HCT116 (cell line): ENCODE data around the gene ZNF425. TPM values are rescaled to one million over a fixed set of nuclear protein-coding genes. Genes with fewer than 3 reads are reported as not detected.

Experiments
- ATAC-seq: fragments of 200-7000 bp; cut with Tn5 transposase; 2 replicates; pipeline ENCODE4 v1.9.1; 2020; ENCODE audit warnings: mild to moderate bottlenecking, moderate library complexity
- BruUV-seq: library from RNA; stranded (reverse); fragments of 400-500 nt; replicated peaks from 2 replicates; lab custom pipeline; 2021; lab: Mats Ljungman, UMichigan
- CTCF ChIA-PET: fragments of 300-600 bp; sonication (Branson Sonifier 250); formaldehyde crosslinking; loops from one replicate; lab custom pipeline; 2021; ENCODE audit warnings: antibody characterized with exemption; lab: Charles Lee
- POLR2A ChIA-PET: fragments of 300-600, 350-600 bp; sonication (Branson Sonifier 250); formaldehyde crosslinking; loops from one replicate; lab custom pipeline; 2021; ENCODE audit warnings: antibody characterized with exemption; lab: Charles Lee
- RAD21 ChIA-PET, 2 experiments: fragments of 300-600 bp; sonication (Branson Sonifier 250); formaldehyde crosslinking; loops; one replicate each; lab custom pipeline; 2023; ENCODE audit warnings: low total read pairs in 2 of 2; ENCODE audit not compliant: uncharacterized antibody in 2 of 2, unreplicated experiment in 2 of 2, low non-redundant PET in 1 of 2; lab: Charles Lee
- DNase-seq: peaks from one replicate; pipeline ENCODE4 v3.0.0-alpha.2; 2010; ENCODE audit warnings: low read depth, low spot score
- H2AFZ ChIP-seq: fragments of 200-600 bp; shearing (Covaris generic), sonication (generic); 2 replicates; pipeline ENCODE4 v1.6.1; 2017; ENCODE audit warnings: low read depth, mixed run types, mixed read lengths, antibody characterized with exemption, low read length; ENCODE audit not compliant: poor library complexity, severe bottlenecking
- H3K27ac ChIP-seq: 2 replicates; pipeline ENCODE4 v1.5.1; 2012; ENCODE audit warnings: low read depth, low read length
- H3K27me3 ChIP-seq: fragments of 200-600 bp; sonication (generic); 2 replicates; pipeline ENCODE4 v1.6.1; 2016; ENCODE audit warnings: mixed run types, low read length, mixed read lengths; ENCODE audit not compliant: insufficient read depth
- H3K36me3 ChIP-seq, 2 experiments: fragments of 200-500 bp in 1 of 2; fragments of 200-600 bp in 1 of 2; sonication (Bioruptor generic) in 1 of 2; sonication (generic) in 1 of 2; 2 replicates each; pipeline versions ENCODE4 v1.5.1 to v1.6.1; 2014 to 2016; ENCODE audit warnings: low read length in 2 of 2, inconsistent platforms in 1 of 2, mixed read lengths in 1 of 2, mixed run types in 1 of 2; ENCODE audit not compliant: insufficient read depth in 2 of 2, control insufficient read depth in 1 of 2
- H3K4me1 ChIP-seq, 2 experiments: fragments of 200-600 bp in 1 of 2; sonication (generic) in 1 of 2; 2 replicates each; pipeline versions ENCODE4 v1.5.1 to v1.6.1; 2012 to 2017; ENCODE audit warnings: low read length in 2 of 2, inconsistent platforms in 1 of 2, mild to moderate bottlenecking in 1 of 2, mixed read lengths in 1 of 2, mixed run types in 1 of 2, moderate library complexity in 1 of 2; ENCODE audit not compliant: insufficient read depth in 2 of 2, control insufficient read depth in 1 of 2
- H3K4me2 ChIP-seq: fragments of 200-600 bp; sonication (generic); 2 replicates; pipeline ENCODE4 v1.6.1; 2017; ENCODE audit warnings: mixed run types, low read length, mixed read lengths
- H3K4me3 ChIP-seq, 2 experiments: fragments of 200-600 bp in 1 of 2; sonication (generic) in 1 of 2; replicated peaks in 1 of 2; 2 replicates each; pipeline ENCODE4 v1.5.1; 2011 to 2016; ENCODE audit warnings: low read length in 2 of 2, control low read depth in 1 of 2, low read depth in 1 of 2, mild to moderate bottlenecking in 1 of 2, mixed read lengths in 1 of 2, mixed run types in 1 of 2
- H3K79me2 ChIP-seq: fragments of 200-600 bp; sonication (generic); 2 replicates; pipeline ENCODE4 v1.6.1; 2017; ENCODE audit warnings: mild to moderate bottlenecking, mixed run types, low read length, moderate library complexity, mixed read lengths; ENCODE audit not compliant: insufficient read depth
- H3K9ac ChIP-seq: fragments of 200-600 bp; sonication (generic); 2 replicates; pipeline ENCODE4 v1.6.1; 2016; ENCODE audit warnings: low read length, mixed read lengths
- H3K9me2 ChIP-seq: fragments of 200-600 bp; sonication (generic), shearing (Covaris generic); 2 replicates; pipeline ENCODE4 v1.6.1; 2017; ENCODE audit warnings: mixed run types, mild to moderate bottlenecking, moderate library complexity; ENCODE audit not compliant: insufficient read depth
- H3K9me3 ChIP-seq, 2 experiments: fragments of 200-500 bp in 1 of 2; fragments of 200-600 bp in 1 of 2; sonication (Bioruptor generic) in 1 of 2; sonication (generic) in 1 of 2; 2 replicates each; pipeline ENCODE4 v1.6.1; 2014 to 2017; ENCODE audit warnings: low read length in 2 of 2, mixed read lengths in 2 of 2, inconsistent platforms in 1 of 2, low read depth in 1 of 2, mild to moderate bottlenecking in 1 of 2, mixed run types in 1 of 2, moderate library complexity in 1 of 2; ENCODE audit not compliant: control insufficient read depth in 1 of 2, insufficient read depth in 1 of 2
- H4K20me1 ChIP-seq: fragments of 200-600 bp; sonication (generic), shearing (Covaris generic); 2 replicates; pipeline ENCODE4 v1.6.1; 2017; ENCODE audit warnings: mixed run types, mild to moderate bottlenecking, moderate library complexity; ENCODE audit not compliant: insufficient read depth
- CEBPB ChIP-seq: IDR thresholded peaks from 2 replicates; pipeline ENCODE4 v1.6.1; 2012; ENCODE audit warnings: low read depth
- ELF1 ChIP-seq: IDR thresholded peaks from 2 replicates; pipeline ENCODE4 v1.6.1; 2012; ENCODE audit warnings: low read depth, borderline replicate concordance
- EZH2phosphoT487 ChIP-seq: fragments of 200-600 bp; IDR thresholded peaks from 2 replicates; pipeline ENCODE4 v1.6.1; 2018; ENCODE audit warnings: antibody characterized with exemption, borderline replicate concordance
- JUND ChIP-seq: IDR thresholded peaks from 2 replicates; pipeline ENCODE4 v1.6.1; 2012
- POLR2A ChIP-seq: IDR thresholded peaks from 2 replicates; pipeline ENCODE4 v1.7.0; 2011; ENCODE audit warnings: borderline replicate concordance; ENCODE audit not compliant: insufficient read depth, insufficient read length; ENCODE audit errors: extremely low read depth
- POLR2AphosphoS5 ChIP-seq: IDR thresholded peaks from 2 replicates; pipeline ENCODE4 v1.6.1; 2011; ENCODE audit warnings: mild to moderate bottlenecking, low read depth, low read length, moderate library complexity
- RAD21 ChIP-seq: IDR thresholded peaks from 2 replicates; pipeline ENCODE4 v1.6.1; 2012; ENCODE audit warnings: low read depth, mild to moderate bottlenecking
- SIN3A ChIP-seq: IDR thresholded peaks from 2 replicates; pipeline ENCODE4 v1.6.1; 2012; ENCODE audit warnings: low read depth
- SRF ChIP-seq: IDR thresholded peaks from 2 replicates; pipeline ENCODE4 v1.6.1; 2012; ENCODE audit warnings: low read depth
- TCF7L2 ChIP-seq: IDR thresholded peaks from 2 replicates; pipeline ENCODE4 v1.7.0; 2011; ENCODE audit warnings: borderline replicate concordance, inconsistent platforms; ENCODE audit not compliant: insufficient read depth, insufficient read length; ENCODE audit errors: extremely low read depth
- ZFX ChIP-seq: fragments of 450-650 bp; IDR thresholded peaks from 2 replicates; pipeline ENCODE4 v1.6.1; 2017
- ZNF274 ChIP-seq: fragments of 200-500 bp; sonication (Bioruptor generic); IDR thresholded peaks from 2 replicates; pipeline ENCODE4 v1.6.1; 2014; ENCODE audit warnings: mild to moderate bottlenecking, low read depth, low read length, inconsistent platforms
- intact Hi-C: fragments of 100-400 bp; cut with micrococcal nuclease; formaldehyde crosslinking; loops from 2 replicates; pipeline ENCODE4 v1.10.0; 2022
- total RNA-seq: library from RNA; stranded (reverse); gene quantifications from one replicate; pipeline ENCODE4 v1.2.1, GENCODE V29; 2021; ENCODE audit not compliant: unreplicated experiment
- TF ChIP-seq, protein P1 (sequence below): IDR thresholded peaks from 2 replicates; pipeline ENCODE4 v1.6.1; 2011; ENCODE audit warnings: mild to moderate bottlenecking, low read length, moderate library complexity; ENCODE audit not compliant: insufficient replicate concordance; ENCODE audit errors: extremely low read depth

The ZNF425 gene
- total RNA-seq, 1 experiment from 2014 or later = 2.1 TPM

DNA sequence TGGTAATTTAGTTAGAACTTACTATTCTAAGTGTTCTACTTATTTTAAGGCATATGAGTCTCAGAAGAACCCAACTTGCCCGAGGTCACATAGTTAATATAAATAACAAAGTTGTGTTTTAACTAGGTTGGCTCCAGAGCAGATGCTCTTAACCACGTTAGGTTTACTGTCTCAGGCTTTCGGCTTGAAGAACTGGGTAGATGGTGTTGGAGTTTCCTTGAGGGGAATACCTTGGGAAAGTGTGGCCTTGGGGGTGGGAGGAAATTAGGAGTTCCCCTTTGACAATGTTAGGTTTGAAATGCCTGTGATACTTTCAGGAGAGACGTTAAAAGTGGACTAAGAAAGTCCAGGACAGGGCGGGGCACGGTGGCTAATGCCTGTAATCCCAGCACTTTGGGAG is 30.8 kb upstream of the ZNF425 start:
- peaks cover 62% of the 10 kb centered on the region for H3K79me2 ChIP-seq
- H3K27me3 ChIP-seq = no peaks in the 10 kb centered on the region
- H3K4me3 ChIP-seq = no peak overlapping the region
- H3K9me3 ChIP-seq = no peaks in the 10 kb centered on the region
- no TSS peak for BruUV-seq
- ChIA-PET CTCF (interaction anchor here (0.7 kb wide), 1 partner anchor 29 kb away, joined by 3 read pairs; no protein-coding TSS in a partner anchor), RAD21 (no interaction called here), POLR2A (no interaction called here)
- peaks cover 8 to 20% of the 10 kb centered on the region in 2 experiments for H3K4me1 ChIP-seq
- H3K9ac ChIP-seq = no peak overlapping the region
- no peak for TF ChIP-seq ZFX
- TF ChIP-seq JUND = no peak
- no peak for TF ChIP-seq ELF1
- no peak for TF ChIP-seq POLR2A
- no peak for TF ChIP-seq CEBPB
- TF ChIP-seq POLR2AphosphoS5 = no peak
- no peak for TF ChIP-seq TCF7L2
- TF ChIP-seq, protein P1, sequence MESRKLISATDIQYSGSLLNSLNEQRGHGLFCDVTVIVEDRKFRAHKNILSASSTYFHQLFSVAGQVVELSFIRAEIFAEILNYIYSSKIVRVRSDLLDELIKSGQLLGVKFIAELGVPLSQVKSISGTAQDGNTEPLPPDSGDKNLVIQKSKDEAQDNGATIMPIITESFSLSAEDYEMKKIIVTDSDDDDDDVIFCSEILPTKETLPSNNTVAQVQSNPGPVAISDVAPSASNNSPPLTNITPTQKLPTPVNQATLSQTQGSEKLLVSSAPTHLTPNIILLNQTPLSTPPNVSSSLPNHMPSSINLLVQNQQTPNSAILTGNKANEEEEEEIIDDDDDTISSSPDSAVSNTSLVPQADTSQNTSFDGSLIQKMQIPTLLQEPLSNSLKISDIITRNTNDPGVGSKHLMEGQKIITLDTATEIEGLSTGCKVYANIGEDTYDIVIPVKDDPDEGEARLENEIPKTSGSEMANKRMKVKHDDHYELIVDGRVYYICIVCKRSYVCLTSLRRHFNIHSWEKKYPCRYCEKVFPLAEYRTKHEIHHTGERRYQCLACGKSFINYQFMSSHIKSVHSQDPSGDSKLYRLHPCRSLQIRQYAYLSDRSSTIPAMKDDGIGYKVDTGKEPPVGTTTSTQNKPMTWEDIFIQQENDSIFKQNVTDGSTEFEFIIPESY = no peak
- TF ChIP-seq RAD21 = no peak
- no peak for TF ChIP-seq ZNF274
- TF ChIP-seq SRF = no peak
- TF ChIP-seq SIN3A = no peak
- TF ChIP-seq EZH2phosphoT487 = no peak
- H3K27ac ChIP-seq = no peak overlapping the region
- H2AFZ ChIP-seq = no peak overlapping the region
- no peaks in the 10 kb centered on the region for H3K9me2 ChIP-seq
- ATAC-seq (no peak), DNase-seq (no peak)
- H3K36me3 ChIP-seq = peaks cover 0 to 2% of the 10 kb centered on the region in 2 experiments; a peak in 3 of 4 replicates
- H4K20me1 ChIP-seq = no peaks in the 10 kb centered on the region
- no peak overlapping the region for H3K4me2 ChIP-seq
- intact Hi-C loops = no loop called here
